Amygdala (tissue), 56 donors: ENCODE data around the gene AGBL1.

Source experiments
- DNase-seq, 56 donors: peaks; one replicate each; lab custom pipeline; 2025; lab: John Stamatoyannopoulos, UW

The AGBL1 gene

GRCh38 chr15:86312486-86312885 lies 232.8 kb downstream of the AGBL1 start:
- DNase-seq, result no peak

DNA sequence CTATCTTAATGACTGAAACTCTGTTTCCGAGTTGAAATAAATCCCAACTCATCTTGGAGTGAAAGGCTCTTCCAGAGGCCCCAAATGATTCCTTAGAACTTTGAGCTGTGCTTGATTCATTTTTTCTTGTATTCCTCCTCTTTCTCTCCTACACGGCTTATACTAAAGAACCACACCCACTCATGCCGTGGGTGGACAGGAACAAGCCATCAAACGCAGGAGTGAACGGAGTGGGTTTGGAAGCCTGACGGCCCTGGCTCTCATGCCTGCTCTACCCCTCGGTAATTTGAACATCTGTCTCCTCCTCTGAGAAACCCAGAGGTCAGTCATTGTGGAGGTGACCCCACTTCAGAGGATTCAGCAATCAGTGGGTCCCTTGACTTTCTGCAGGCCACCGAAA lies 236.5 kb downstream of the AGBL1 start:
- no peak for DNase-seq

GRCh38 chr15:86316726-86317383 lies 237.2 kb downstream of the AGBL1 start:
- no peak for DNase-seq

- no peak for DNase-seq
Observed at GRCh38 chr15:86317384-86317740, 237.7 kb downstream of the AGBL1 start.

DNA sequence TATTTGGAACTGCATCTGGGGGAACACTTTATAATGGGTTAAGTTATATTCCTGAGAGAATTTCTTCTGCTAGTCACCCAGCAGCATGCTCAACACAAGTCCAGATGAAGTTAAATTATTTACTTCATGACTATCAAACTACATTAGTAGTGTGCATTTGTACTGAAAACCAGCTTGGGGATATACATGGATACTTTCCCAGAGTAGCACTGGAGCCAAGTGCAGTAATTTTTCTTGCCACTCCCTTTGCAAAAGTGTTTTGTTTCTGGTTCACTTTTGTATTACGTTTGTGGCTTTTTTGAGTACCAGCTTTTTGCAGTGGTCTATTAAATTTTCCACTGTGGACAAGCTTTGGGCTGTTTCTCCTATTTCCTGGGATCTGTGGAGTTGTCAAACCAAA lies 243.0 kb downstream of the AGBL1 start:
- no peak for DNase-seq

DNA sequence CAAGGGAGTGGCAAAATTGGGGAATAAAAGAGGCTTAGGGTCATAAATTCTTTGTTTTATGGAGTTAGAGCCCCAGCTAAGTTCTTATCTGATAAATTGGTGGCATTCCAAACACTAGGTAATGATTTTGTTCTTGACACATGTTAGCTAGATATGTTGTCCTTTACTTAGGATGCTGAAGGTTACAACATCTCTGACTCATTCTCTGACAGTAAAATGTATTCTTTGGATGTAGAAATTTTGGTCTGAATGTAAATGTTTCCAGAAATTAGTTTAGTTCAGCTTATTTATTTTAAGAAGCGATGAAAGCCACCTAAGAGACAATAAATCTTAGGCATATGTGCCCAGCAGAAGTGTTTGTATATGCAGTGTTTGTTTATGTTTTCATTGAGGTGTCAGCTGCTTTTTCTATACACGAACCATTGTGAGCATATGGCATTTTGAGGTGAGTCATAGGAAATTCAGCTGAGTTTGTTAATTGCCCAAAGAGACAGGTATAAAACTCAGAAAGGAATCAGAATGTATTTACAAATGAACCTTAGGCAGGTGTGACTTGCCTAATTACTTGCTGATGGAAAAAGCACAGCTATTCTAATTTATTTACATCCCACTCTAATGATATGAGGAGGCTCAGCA lies 247.7 kb downstream of the AGBL1 start:
- DNase-seq, result no peak

DNA sequence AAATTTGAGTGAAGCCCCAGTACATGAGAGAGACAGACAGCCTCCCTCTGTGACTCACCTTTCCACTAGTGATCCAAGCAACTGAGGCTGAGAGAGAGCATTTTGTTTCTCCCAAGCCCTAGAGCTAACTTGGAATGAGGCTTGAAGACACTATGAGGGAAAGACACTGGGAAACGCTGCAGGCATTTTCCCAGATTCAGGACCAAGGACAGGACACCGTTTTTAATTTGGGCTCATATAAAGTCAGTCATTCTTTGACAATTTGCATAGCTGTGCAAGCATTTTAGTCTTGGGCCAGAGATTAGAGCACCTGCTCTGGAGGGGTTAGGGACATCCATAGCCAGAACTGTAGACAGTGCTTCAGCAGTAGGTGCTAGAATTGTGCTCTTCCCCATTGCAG lies 249.0 kb downstream of the AGBL1 start:
- no peak for DNase-seq

DNA sequence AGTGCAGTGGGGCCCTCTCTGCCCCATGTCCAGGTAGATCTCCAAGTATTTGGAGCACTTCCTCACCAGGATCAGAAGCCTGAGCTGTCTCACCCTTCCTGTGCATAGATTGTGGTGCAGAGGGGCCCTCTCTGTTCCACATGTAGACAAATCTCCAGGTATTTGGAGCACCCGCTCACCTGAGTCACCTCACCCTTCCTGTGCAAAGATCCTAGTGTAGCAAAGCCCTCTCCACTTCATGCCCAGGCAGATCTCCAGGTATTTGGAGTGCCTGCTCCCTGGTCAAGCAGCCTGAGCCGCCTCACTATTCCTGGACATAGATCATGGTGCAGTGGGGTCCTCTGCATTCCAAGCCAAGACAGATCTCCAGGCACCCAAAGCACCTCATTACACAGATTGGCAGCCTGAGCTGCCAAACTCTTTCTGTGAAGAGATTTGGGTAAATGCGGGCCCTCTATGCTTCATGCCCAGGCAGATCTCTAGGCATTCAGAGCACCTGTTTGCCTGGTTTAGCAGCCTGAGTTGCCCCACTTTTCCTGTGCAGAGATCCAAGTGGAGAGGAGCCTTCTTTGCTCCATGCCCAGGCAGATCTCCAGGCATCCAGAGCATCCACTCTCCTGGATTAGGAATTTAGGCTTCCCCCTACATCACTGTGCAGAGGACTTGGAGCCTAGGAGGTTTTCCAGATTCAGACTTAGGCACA lies 249.8 kb downstream of the AGBL1 start:
- DNase-seq, result no peak

- DNase-seq, result no peak
Observed at GRCh38 chr15:86333819-86334218, 254.1 kb downstream of the AGBL1 start.

DNA sequence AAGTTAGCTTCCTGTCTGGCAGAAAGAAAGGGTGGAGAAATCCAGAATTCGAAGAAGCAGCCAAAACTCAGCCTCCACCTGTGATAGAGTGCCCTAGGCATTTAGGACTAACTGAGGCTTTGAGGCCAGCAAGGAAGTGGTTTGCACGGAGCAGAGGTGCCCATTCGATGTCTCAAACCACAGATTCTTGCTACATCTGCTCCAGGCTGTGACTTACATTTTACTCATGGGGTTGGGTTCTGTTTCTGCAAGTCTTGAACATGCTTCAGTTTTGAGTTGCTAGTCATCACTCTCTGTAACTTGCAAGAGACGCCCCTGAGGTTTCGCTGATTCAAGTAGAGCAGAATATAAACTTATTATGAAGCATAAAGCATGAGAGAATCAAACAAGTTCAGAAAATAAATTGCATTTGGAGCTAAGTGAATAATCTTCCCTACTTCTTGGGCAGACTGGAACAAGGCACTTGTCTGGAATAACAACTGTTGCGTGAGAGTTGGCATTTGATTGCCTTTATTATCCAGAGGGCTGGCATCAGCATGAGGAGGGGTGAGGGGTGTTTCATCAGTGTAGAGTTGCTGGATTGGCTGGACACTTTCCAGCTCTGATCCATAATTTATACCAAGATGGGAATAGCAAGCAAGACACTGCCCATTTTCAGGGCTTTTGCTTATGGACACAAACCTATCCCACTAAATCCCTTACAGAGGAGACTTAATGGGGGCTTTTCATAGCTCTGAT lies 256.5 kb downstream of the AGBL1 start:
- DNase-seq, result no peak

- no peak for DNase-seq
Observed at GRCh38 chr15:86337071-86337470, 257.4 kb downstream of the AGBL1 start.

GRCh38 chr15:86347245-86347644 lies 267.6 kb downstream of the AGBL1 start:
- no peak for DNase-seq

GRCh38 chr15:86349565-86349964 lies 269.9 kb downstream of the AGBL1 start:
- no peak for DNase-seq

GRCh38 chr15:86353213-86353612 lies 273.5 kb downstream of the AGBL1 start:
- DNase-seq, result no peak

DNA sequence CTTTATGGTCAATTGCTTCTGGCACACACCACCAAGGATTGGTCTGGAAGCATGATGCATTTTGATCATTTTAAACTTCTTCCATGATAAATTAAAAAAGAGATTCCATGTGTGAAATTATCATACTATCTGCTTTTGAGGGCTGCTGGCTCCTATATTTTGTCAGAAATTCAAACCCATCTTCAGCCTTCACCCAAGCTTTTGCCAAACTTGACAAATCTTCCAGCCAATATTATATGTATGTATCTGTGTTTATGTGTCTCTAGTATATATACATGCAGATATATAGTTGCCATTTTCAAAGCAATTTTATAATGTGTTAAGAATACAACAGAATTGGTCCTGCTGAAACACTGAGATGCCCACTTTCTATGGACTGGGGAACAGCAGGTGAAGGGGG lies 275.7 kb downstream of the AGBL1 start:
- no peak for DNase-seq

- DNase-seq, result no peak
Observed at GRCh38 chr15:86355801-86356200, 276.1 kb downstream of the AGBL1 start.

- DNase-seq, result no peak
Observed at GRCh38 chr15:86362555-86362954, 282.9 kb downstream of the AGBL1 start.

DNA sequence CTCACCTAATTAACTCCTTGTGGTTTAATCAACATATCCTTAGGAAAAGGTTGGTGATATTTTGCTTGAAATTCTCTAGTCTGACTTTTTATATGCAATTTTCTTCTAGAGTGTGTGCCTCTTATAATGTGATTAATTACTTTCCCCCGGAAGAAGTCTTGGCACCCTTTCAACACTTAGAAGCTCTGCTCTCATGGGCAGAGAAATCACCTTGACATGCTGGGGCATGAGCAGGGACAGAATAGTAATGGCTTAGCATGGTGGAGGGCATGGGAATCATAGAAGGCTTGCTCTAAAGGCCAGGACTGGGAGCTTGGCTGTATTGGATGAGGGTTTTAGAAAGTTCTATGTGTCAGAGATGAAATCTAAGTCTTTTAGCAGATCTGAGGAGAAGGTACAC lies 293.5 kb downstream of the AGBL1 start:
- no peak for DNase-seq

GRCh38 chr15:86375733-86376280 lies 296.1 kb downstream of the AGBL1 start:
- no peak for DNase-seq

GRCh38 chr15:86377914-86378313 lies 298.2 kb downstream of the AGBL1 start:
- no peak for DNase-seq

DNA sequence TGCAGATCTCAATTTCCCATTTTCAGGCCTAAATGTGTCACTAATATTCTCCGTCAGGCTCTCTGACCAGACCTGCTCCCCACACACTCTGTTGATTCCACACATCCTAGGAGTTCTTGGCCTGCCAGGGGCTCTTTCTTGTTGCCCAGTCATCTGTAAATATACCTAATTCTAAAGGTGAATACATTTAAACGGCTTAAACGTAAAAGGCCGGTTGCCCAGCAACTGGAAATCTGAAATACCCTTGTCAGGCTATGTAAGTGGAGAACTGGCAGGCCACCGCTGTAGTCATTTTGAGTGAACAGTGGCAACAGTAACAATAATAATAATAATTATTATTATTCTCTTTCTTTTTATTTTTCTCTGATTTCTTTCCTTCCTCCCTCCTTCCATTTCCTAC lies 302.7 kb downstream of the AGBL1 start:
- DNase-seq, result no peak
